Activated CD4-positive, alpha-beta T cell treated with anti-CD3 and anti-CD28 coated beads, Interleukin-2, amount 50 U/mL, for 24 hours (primary cell): ENCODE data around the gene CRY2.
"Not testable (repeated sequence)": the region's sequence is repeated elsewhere in the genome, so short reads cannot be mapped to it uniquely, and the experiment has no call there.

Source experiments
- DNase-seq, 2 donors: peaks; one replicate each; pipeline ENCODE4 v3.0.0-alpha.2; 2020; ENCODE audit warnings: low read depth in 1 of 2, low spot score in 1 of 2

Gene CRY2

GRCh38 chr11:45846974-45847910 lies at the start of gene CRY2:
Gene CRY2 (plus strand): TSS chr11:45847475. CDS start chr11:45847491, 16 bp downstream.
- peak; percentile 99 for DNase-seq

GRCh38 chr11:45798793-45799441 lies 48.4 kb upstream of the CRY2 start:
- no peak for DNase-seq

DNA sequence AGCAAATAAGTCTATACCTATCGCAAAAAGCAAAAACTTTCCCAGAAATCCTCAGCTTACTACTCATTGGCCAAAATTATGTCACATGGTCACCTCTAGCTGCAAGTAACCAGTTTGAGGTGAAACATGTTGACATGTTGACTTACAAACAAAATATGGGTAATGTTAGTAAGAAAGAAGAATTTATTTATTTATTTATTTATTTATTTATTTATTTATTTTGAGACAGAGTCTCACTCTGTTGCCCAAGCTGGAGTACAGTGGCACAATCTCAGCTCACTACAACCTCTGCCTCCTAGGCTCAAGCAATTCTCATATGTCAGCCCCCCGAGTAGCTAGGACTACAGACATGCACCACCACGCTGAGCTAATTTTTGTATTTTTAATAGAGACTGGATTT lies 47.7 kb upstream of the CRY2 start:
- no peak for DNase-seq

DNA sequence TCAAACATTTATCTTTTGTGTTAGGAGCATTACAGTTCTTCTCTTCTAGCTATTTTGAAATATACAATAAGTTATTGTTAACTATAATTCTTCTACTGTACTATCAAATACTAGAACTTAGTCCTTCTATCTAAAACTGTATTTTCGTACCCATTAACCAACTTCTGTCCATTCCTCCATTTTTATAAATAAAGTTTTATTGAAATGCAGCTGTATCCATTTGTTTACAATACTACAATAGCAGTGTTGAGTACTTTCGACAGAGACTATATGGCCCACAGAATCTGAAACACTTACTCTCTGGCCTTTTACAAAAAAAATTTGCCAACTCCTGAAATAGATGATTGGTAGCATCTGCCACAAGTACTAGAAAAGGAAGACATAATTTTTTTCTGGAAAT lies 47.0 kb upstream of the CRY2 start:
- DNase-seq = no peak

- no peak for DNase-seq
These were observed 45.5 kb upstream of the CRY2 start for GRCh38 chr11:45801723-45802315.

DNA sequence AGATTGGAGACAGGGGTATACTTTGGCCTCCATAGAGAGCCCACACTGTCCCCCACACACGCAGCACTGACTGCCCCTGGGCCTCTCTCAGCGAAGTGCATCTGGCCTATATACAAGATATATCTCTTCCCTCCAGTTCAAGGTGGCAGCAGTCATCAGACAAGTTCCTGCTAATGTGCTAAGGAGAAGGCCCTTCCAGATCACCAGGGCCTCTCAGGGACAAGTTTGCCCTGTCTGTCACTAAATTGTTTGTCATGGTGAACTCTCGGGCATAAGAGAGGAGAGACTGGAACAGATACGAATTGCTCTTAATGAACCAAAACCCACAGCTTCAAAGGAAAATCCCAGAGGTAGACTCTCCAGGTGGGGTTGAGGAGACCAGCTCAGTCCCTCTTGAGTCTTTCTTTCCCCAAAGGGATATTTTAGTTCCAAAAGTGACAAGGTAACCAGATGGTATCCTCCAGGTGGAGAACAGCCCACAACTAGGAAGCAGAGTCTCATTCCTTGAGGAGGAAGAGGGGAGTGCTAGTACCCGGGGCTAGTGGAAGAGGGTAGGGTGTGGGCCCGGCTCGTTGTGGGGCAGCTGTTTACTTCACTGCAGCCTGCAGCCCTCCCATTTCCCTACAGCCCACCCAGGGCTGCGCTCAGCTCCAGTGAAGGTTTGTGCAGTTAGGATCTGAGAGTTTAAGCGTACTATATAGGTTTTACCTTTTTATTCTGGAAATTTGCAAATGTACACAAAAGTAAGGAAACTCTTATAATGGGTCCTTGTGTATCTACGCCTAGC lies 44.6 kb upstream of the CRY2 start:
- DNase-seq = no peak

DNA sequence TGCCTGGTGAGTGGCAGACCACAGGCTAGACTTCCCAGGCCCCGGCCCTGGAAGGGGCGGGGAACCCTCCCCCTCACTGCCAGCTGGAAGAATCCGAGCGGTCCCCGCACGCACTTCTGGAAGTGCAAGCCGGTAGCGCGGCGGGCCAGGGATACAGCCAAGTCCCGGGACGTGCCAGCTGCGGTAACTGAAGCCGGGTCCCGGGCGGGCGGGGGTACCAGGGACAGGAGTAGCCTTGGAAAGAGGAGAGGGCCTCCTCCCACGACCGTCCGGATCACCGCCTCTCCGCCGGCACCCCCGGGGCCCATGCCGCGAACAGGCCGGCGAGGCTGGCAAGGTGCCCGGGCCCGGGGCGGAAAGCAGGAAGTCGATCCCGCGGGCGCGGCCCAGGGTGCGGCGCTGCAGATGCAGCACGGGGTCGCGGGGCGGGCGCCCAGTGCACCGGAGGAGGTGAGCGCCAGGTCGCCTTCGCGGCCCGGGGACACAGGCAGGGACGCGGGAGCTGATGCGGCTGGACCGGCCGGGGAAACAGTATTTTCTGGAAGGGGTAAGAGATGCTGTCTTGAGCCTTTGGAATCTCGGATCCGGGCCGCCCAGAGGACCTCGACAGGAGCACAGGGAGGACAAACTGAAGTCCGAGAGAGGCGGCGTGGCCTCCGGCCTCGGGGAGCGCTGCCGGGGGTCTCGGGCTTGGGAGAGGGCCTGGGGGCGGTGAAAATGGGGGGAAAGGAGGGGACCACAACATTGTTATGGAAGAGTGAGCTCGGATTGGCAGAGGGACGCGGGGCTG lies 43.1 kb upstream of the CRY2 start:
- peak; percentile 31 to 34 for DNase-seq

DNA sequence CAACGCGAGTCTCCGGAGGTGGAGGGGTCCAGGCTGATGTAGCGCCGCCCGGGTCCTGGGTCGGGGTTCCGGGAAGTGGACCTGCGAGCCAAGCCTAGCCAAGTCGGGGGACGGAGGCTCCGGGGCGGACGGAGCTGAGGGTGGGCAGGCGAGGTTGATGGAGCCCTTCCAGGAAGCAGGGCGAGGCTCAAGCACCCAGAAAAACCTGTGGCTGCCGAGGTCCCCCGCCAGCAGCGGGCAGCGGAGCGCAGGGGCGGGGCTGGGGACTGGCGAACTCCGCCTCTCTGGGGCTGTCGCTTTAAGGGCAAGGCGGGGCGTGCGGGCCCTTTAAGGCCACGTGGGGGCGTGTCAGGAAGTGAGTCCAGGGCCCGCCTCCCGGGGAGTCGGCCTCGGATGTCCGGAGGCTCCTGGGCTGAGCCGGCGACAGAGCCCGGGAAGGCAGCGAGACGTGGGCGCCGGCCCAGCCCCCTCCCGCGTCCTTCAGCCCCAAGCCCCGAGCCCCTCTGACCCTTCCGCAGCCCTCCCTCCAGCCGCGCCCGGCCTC lies 42.4 kb upstream of the CRY2 start, which contains the start of gene SLC35C1:
Gene SLC35C1 (plus strand): TSS at position 389 of the 544 bp plus-strand sequence. CDS start 653 bp downstream, outside the sequence.
- DNase-seq = peak; percentile 89 to 94

GRCh38 chr11:45805305-45806071 lies 41.8 kb upstream of the CRY2 start:
- peak in 1 of 2 donors; percentile 30 for DNase-seq

GRCh38 chr11:45806072-45806933 lies 41.0 kb upstream of the CRY2 start:
- DNase-seq = no peak

DNA sequence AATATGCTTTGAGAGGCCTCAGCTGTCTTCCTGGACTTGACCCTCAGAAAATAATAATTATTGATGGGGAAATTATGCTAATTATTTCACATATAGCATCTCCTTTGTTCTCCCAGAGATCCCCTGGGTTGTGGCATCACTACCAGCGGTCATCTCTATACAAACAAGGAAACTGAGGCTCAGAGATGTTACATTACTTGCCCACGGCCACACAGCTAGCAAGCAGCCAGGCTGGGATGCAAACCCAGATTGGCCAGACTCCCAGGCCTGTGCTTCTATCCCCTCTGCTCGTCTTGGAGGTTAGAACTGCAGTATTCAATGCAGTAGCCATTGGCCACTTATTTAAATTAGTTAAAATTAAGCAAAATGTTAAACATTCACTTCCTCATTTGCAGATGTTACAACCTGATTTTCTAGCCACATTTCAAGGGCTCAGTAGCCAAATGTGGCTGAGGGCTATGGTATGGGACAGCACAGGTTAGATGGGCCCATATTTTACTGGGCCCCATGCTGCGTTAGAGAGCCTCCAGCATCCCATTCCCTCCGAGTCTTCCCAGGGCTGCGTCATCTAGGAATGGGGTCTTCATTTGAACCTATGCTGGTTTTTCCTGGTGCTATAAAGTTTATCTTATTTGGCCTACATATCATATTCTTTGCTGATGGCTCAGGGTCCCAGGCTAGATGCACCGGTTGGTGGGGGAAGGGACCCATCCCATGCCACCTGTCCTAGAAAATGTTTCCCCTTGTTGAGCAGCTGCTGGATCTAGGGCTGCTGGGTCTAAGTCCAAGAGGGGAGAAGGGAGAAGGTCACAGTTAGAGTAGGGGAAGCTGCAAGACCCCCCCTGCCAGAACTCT lies 40.1 kb upstream of the CRY2 start:
- no peak for DNase-seq

DNA sequence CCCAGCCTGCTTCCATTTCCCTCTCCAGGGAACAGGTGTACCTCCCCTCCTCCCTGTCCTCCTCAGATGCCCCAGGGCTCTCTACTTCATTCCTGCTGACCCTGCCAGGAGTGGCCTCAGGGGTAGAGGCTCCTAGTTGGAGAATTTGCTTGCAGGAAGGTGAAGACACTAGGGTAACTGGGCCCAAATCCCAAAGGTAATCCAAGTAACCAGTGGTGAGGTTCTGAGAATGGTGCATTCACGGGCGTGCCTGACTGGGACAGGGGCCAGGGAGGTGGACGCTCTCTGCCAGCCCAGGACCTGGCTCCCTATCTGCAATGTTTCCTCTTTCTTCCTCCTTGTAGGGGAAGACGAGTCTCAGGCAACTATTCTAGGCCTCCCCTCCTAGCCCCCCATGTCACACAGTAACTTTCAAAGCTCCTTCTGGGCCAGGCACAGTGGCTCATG lies 39.5 kb upstream of the CRY2 start:
- DNase-seq = no peak

DNA sequence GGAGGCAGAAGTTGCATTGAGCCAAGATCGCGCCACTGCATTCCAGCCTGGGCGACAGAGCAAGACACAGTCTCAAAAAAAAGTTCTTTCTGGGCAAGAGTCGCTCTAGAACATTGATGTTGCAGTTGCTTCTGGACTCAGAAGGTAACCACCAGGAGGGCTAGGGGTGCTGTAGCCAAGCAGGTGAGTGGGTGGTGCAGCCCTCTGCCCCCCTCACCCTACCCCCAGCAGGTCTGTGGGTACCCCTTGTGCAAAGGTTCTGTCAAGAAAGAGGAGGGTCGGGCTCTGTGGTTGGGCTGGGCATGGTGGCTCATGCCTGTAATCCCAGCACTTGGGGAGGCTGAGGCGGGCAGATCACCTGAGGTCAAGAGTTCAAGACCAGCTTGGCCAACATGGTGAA lies 38.8 kb upstream of the CRY2 start:
- DNase-seq = not testable (repeated sequence)

DNA sequence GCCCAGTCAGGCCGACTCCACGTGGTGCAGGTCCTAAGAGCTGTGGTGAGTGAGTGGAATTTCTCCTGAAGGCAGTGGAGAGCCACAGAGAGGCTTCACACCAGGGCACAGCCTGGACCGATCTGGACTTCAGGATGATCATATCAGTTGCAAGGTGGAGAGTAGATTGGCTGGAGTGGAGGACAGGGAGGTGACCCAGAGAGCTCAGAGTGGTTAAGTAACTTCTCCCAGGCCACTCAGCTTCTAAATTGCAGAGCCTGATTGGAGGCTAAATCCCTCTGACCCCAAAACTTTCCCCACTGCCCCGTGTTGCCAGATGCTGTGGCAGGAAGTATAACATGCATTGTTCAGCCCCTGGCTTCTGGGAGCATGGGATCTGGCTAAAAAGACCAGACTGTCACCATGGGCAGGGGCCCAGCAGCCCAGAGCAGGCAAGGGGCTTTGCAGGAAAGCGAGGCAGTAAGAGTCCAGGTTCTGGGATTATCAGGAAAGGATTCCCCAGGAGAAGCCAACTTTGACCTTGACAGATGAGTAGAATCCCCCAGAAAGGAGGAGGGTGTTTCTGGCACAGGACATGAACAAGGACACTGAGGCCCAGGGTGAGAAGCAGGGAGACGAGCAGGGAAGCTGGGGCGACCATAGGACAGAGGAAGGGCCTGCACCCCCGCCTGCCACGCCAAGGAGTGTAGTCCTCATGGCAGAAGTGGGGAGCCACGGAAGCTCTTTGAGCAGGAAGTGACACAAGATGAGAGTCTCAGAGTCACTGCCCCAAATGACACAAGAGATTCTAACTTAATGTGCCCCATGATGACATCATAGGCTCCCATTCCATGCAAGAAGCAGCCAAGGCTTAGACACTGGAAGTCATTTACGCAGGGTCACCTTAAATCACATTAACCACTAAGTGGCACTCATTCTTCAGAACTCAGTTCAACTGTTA lies 37.5 kb upstream of the CRY2 start:
- DNase-seq = no peak

DNA sequence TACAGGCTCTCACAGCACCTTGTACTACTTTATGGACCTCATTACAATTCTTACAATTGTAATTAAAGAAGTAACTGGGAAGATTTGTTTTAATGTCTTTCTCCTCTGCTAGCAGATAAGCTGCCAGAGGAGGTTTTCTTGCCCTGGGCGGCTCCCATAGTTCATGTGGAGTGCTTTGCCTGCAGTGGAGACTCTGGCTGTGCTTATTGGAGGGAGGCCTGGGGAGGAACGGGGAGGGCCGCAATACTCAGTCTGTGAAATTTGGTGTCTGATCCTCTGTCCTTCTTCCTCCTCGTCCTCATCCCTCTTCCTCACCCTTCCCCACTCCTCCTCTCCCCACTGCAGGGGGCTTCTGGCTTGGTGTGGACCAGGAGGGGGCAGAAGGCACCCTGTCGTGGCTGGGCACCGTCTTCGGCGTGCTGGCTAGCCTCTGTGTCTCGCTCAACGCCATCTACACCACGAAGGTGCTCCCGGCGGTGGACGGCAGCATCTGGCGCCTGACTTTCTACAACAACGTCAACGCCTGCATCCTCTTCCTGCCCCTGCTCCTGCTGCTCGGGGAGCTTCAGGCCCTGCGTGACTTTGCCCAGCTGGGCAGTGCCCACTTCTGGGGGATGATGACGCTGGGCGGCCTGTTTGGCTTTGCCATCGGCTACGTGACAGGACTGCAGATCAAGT lies 36.7 kb upstream of the CRY2 start:
- no peak for DNase-seq

DNA sequence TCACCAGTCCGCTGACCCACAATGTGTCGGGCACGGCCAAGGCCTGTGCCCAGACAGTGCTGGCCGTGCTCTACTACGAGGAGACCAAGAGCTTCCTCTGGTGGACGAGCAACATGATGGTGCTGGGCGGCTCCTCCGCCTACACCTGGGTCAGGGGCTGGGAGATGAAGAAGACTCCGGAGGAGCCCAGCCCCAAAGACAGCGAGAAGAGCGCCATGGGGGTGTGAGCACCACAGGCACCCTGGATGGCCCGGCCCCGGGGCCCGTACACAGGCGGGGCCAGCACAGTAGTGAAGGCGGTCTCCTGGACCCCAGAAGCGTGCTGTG lies 36.2 kb upstream of the CRY2 start:
- no peak for DNase-seq
